GM19467 (cell line): ENCODE data around the gene TMEM229B.

Experiments used
- ATAC-seq: cut with Tn5 transposase; IDR thresholded peaks from one replicate; pipeline ENCODE4 v1.9.1; 2021; ENCODE audit warnings: mild to moderate bottlenecking, moderate library complexity; ENCODE audit not compliant: unreplicated experiment

The TMEM229B gene

DNA sequence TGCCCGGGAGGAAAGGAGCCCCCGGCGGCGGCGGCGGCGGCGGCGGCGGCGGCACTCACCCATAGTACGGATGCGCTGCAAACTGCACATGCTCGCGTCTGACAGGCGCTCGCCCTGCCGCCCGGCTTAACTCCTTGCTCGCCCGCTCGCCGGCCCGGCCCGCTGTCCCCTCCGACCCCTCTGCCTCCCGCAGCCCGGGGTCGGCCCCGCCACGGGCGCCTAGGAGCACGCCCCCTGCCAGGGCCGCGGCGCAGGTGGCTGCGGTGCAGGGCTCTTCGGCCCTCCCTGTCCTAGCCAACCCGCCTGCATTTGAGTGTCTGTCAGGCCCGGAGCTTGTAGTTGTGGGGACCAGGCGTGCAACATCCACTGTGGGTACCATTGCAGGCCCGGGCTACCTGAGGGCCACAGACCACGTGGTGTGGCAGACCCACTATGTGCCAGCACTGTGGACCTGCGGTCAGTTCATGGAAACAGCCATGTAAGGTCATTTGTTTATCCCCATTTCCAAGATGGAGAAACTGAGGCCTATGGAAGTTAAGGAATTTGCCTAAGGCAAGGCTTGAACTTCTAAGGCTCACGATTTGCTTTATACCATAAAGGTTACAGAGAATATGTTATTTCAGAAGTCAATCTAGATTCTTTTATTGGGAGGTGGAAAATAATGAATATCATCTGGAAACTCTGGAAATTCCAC, 27.0 kb upstream of the TMEM229B start:
- no peak for ATAC-seq

DNA sequence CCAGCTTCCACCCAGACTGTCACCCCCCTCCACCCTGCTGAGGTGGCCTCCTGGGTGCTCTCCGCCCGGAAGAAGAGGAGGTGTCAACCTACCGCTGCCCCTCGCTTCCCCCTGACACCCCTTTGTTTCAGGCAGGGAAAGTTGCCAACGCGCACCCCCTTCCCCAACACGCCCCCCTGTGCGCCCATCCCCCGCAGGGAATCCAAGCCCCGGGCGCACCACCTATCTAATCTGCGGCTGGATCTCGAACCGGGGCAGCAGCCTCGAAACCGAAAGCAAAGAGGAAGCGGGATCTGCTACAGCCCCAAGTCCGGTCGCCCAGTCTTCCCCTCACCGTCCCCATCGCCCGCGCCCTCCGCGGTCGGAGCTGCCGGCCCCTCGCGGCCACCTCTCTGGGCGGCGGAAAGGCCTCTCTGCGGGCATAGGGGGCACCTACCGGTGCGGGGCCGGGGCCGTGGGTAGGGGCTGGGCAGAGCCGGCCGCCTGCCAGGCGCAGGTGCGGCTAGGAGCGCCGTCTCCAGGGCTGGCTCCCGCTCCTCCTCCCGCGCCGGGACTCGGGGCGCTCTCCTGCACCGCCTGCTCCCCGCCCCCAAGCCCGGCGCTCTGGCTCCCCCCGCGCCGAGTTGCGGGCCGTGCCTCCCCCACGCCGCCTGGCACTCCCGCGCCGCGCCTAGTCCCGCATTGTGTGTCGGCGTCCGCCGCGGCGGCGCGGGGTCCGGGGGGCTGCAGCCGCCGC, 26.3 kb upstream of the TMEM229B start:
- ATAC-seq: no peak

DNA sequence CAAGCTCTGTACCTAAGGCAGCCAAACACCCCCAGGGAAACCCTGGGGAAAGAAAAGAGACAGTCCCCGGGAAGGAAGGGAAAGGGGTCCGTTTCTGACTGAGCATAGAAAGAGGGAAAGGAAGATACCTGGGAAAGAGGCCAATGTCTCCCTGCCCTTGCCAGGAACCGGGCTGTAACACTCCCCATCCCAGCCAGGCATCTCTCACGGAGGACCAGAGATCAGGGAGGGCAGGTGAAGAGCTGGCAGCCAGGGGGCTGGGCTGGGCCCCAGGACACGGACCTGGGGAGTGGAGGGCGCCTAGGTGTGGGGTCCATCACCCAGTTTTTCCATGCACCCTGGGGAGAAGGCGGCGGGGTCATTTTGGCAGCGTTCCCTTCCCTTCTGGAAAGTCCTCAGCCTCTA, 25.7 kb upstream of the TMEM229B start:
- ATAC-seq: no peak

DNA sequence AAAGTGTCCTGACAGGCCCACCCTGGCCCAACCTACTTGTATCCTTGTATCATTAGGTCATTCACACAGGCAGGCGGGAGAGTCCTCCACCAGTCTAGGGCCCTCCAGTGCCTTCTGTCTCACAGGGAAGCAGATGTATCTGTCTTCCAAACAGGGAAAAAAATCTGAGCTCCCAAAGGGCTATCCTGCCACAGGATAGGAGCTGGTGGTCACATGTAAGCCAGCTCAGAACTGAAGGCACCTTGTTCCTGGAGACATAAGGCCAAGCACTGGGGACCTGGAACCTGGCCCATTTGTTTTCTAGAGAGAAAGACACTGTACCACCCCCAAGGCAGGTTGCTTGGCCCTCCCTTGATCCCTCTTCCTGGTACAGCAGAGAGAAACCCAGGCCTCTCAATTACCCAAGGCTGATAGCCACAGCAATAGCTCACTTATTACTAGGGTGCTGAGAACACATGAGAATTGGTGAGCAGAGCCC, 25.1 kb upstream of the TMEM229B start:
- no peak for ATAC-seq

DNA sequence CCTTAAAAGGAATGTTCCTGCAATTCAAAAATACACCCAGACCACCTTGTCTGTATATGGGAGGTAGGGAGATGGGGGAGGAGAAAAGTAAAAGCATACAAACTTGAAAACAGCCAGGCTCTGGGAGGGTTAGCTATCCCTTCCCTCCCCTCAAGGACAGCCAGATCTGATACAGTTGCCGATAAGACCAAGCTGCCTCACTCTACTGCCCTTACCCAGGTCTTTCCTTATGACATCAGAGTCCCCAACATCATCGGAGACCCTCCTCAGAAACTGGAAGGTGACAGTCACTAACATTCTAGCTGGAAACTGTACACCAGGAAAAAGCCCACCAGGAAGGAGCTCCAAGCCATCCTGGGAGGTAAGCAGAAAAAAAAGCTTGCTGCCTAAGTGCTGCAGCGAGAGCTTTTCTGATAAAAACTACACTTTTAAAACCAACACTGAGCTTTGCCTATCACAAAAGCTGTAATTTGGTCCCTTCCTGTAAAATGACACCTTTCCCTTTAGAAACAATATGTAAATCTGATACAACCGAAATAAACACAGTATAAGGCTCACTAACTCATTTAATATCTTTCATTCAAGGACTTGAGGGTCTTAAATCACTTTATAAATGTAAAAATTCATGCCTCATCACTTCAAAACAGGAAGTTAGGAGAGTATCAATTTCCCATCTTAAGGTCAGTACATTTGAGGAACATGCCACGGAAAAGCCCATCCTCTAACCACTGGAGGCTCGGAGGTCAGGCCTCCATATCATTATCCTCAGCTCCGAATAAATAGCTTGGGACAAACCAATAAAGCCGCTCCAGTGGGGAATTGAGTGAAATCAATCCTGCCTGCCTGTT, 24.2 kb upstream of the TMEM229B start:
- ATAC-seq: no peak

DNA sequence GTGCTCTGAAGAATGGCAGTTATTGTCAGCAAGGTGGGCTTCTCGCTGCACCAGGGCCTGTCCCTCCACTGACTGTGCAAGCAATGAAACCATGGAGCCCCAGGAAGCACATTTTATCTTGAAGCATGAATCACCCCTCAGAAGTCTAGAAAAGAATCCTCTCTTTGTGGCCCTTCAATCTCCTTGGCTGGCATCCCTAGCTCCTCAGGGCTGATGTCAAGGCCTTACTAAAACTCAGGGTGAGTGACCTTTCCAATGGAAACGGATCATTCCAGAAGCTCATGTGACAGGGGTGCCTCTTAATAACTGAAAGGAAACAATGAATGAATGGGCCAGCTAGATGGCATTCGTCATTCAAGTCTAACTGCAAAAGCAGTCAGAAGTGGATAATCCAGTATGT, 22.3 kb upstream of the TMEM229B start:
- ATAC-seq: no peak

DNA sequence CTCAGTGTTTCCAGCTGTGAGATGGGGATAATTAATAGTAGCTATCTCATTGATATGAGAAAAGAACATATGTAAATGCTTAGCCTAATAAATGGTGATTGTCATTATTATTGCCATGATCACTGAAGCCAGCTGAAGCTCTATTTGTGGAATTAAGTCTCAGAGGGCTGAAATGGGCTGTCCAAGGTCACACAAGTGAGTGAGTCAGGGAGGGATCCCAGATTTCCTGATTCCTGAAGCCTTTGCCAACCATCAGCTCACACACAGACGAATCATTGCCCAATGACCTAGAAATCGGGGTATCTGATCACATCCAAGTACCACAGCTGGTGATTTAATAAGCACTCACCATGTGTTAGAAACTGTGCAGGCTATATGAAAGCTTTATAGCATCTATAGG, 21.6 kb upstream of the TMEM229B start:
- no peak for ATAC-seq

DNA sequence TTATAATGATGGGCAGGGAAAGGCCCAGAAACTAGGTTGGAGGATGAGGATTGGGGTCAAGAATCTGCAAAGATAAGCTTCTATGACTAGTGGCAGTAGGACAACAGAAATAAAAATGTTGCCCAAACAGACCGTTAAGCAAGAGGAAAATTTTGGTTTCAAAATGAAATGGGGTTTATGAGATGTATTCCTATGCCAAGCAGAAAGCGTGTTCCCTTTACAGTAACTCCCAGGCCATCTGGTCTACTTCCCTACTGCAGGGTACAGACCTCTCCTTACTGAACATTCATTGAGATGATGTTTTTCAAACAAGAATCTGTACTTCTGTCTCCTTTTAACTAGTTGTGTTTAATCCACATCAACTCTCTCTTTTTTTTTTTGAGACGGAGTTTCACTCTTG, 20.4 kb upstream of the TMEM229B start:
- no peak for ATAC-seq

DNA sequence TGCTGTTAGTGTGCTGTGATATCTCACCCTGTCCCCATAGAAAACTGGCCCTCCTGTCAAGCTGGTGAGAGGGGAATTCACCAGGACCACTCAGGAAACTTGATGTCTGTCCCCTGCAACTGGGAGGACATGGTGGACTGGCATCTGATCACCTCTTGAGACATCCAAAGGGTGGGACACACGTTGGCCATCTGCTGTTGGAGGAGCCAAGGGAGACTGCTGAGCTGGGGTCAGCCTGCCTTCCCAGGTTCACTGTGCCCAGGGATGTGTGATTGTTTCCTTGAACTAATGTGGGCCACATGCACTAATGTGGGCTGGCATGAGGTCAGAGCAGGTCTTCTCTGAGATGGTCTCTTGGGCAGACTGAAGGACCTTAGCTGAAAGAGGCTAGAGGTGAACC, 16.7 kb upstream of the TMEM229B start:
- no peak for ATAC-seq

DNA sequence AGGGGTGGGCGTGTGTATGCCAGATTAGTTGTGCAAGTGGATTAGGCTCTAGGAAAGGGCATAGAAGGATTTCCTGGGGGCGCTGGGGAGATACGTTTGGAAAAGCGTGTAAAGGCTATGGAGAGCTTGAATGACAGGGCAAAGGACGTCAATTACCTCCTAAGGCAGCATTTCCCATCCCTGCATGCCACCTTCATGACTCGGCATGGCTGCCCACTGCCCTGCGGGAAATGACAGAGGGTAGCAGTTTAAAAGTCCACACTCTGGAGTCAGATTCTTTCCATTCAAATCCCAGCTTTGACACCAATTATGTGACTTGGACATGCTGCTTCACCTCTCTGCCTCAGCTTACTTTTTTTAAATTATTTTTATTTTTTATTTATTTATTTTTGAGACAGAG, 14.8 kb upstream of the TMEM229B start:
- no peak for ATAC-seq

DNA sequence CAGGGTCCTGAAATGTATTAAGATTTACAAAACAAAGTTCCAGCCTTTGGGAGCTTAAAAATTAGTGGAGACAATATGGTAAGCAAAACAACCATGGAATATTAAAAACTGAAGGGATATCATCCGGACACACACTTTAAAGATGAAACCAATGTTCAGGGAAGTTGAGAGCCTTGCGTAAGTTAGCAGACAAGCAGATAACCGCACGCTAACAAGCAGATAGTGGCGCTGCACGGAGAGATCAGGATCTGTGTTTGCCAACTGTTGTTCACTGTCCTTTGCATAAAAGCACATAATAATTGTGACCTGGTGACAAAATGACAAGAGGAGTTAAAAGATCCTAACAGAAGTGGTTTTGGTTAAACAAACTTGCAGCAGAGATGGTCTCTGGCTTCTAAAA, 14.3 kb upstream of the TMEM229B start:
- ATAC-seq: no peak

DNA sequence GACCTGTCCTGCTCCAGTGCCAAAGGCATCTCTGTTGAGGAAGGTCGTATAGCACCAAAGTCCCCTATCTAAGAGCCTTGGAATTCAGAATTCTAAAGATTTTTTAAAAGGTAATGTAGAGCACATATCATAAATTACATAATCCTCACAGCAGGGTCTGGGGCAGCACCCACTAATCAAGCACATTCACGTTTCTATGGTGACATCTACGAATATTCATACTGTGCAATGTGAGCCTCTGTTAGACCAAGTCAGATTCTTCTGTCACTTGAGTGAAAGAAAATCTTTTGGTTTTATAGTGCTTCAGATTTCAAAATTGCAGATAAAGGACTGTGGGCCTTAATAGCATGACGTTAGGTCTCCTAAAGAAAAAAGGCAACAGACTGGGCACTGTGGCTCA, 13.1 kb upstream of the TMEM229B start:
- no peak for ATAC-seq

DNA sequence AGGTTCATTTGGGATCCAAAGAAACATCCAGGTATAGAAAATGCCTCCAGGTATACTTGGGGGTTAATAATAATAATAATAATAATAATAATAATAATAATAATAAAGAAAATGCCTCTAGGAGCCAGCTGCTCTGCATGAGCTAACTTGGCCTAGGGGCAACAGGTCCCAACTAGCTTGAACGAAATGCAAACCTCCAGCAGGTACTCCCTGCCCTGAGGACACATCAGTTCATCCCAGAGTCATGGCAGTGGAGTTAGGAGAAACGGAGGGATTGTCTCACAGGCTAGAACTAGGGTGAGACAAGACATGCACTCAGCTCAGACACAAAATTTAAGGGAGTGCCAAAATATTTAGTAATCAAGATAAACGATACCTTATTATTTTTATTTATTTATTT, 12.5 kb upstream of the TMEM229B start:
- ATAC-seq: no peak

DNA sequence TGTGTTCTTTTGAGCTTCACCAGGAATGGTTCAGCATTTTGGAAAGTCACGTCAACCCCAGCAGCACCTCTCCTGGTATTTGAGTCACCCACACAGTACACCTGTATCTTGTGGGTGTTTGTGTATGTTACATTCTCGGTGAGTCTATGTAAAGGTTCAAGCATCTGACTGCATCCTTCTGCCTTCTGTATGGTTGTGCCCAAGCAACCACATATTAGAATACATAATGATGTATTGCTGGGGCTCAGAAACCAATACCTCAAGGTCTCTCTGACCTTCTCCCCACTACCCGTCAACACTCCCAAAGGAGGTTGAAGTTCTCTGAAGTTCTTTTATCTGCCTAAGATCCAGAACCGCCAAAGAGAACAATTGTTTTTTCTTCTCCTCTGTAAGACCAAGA, 9.2 kb upstream of the TMEM229B start:
- ATAC-seq: no peak

DNA sequence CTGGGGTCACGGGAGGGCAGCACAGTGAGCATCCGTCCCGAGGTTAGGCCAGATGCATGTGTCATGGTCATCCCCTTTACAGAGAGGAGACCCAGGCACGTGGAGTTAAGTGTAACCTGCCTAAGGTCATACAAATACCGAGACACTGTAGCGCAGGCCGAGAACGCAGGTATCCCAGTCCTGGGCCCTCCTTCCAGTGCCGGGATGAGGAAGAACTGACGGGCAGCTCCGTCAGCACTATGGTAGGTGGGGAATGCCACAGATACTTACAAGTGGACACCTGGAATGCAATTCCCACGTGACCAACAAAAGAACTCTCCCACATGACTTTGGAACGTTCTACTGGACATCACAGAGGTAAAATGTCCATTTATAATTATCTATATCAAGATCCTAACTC, 8.7 kb upstream of the TMEM229B start:
- ATAC-seq: no peak

DNA sequence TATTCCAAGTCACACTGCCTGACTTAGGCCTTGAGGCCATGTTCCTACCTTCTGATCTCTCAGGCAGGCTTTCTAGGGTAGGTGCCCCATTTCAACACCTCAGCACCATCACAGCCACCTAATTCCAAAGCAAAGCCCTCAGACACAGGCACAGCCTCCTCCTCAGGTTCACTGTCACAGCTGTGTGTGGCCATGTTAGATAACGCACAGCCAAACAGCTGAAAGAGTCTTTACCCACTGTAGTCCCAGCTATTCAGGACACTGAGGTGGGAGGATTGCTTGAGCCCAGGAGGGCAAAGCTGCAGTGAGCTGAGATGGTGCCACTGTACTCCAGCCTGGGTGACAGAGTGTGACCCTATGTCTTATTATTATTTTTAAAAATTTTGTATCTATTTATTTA, 7.3 kb upstream of the TMEM229B start:
- no peak for ATAC-seq

DNA sequence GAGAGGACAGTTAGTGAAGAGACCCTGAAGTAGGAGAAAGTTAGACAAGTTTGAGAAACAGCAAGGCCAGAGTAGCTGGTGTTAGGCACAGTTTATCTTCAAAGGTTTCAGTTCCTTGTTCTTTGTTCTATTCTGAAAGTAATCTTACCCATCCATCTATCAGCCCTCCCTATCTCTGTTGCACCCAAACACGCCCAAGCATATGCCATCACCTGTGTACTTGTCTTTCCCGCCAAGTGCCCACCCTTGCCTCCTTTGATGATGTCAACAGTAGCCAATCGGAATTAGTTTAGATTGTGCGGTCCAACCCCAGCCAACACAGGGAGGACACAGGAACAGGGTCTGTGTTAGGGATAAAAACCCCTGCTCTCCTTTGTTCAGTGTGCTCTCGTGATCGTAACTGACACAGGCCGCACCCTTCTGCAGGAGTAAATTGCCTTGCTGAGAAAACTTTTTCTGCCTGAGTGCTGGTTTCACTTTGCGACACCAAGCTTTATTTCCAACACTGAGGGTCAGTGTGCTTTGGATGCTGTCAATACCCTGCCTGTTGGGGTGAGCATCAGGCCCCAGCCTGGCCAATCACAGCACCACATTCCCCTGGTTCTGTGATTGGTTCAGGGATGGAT, 4.7 kb upstream of the TMEM229B start:
- no peak for ATAC-seq

DNA sequence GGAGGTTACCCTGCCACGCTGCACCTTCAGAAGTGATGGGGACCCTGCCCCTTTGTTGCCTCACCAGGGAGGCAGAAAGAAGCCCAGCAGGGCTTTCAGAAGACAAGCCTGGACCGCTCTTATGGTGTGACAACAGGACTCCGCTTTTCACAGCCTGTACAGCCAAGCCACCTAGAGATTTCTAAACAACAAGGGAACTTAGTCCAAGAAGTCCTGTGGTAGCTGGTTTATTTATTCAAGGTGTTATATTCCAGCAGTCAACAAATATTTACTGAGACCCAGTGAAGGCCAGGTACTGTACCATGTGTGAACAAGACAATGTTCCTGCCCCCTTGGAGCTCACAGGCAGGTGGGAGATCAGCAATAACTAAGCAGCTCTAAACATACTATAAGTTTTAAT, 4.0 kb upstream of the TMEM229B start:
- no peak for ATAC-seq

DNA sequence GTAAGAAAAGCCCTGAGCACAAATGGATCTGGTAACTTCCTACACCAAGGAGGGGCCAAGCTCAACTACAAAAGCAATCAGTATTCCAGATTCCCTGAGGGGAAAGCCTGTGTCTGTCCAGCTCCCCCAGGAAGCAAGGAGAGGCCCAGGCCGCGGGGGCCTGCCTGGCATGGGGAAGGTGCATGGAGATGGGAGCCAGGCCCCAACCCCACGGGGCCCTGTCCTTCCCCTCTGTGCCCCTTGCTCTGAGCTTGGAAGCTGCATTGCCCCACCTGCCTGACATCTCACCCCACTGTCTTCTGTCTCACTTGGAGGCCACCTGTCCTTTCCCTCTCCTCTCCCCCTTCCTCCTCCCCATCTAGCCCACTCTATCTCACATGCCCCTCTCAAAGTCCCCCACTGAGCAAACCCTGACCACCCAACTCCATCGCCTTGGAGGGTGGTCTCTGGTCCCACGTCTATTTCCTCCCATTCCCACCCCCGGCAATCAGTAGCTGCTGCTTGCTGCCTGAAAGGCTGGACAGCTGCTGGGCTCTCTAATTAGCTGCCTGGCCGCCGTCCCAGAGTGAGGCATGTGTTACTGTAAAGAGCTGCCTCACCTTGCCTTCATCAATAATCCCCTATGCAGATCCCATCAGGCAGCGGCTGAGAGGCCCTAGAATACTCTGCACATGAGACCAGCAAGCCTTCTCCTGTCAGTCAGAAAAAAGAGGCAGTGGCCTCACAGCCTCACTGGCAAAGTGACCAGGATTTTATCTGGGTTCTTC, 3.4 kb upstream of the TMEM229B start:
- no peak for ATAC-seq

DNA sequence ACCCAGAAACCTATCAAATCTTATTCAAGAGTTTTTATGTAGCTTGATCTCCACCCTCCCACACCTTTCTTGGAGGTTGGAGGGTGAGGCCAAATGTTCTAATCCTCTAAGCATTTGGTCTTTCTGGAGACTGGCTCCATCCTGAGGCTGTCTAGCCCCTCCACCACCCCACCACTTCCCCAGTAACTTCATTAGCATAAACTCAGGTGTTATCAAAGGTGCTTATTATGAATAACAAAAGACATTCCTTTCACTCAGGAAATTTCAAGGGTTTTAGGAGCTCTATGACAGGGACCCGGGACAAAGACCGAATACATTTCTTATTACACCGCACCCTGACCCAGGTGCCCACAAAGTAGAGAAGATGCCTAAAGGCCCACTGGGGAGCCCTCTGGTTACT, 2.8 kb upstream of the TMEM229B start:
- no peak for ATAC-seq

DNA sequence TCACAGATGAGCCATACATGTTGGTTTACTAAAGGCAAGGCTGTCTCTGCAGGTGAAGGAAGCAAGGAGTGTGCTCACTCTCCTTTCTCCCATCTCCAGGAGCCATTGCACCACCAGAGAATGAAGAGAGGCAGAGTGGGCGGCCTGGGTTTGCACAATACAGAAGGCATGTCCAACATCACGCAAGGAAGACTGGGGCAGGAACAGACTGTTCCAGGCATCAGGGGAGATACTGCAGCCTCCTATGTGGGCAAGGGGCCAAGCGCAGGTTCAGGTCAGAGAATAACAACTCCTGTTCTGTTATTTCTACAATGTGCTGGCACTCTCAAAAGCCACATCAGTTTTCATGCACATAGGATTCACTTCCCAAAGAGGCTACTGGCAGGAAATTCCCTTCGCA, 1.7 kb upstream of the TMEM229B start:
- ATAC-seq: no peak
